MM.1S (cell line): ENCODE data around the gene TM7SF3.

Experiments
- EZH2phosphoT487 ChIP-seq: fragments of 300-600 bp; sonication (generic); IDR thresholded peaks from 2 replicates; pipeline ENCODE4 v1.6.1; 2018; ENCODE audit warnings: antibody characterized with exemption, low read length
- TF ChIP-seq, protein P1 (sequence below): fragments of 300-600 bp; sonication (generic); IDR thresholded peaks from 2 replicates; pipeline ENCODE4 v1.5.1; 2016; ENCODE audit warnings: antibody characterized with exemption, low read length, mixed read lengths

DNA sequence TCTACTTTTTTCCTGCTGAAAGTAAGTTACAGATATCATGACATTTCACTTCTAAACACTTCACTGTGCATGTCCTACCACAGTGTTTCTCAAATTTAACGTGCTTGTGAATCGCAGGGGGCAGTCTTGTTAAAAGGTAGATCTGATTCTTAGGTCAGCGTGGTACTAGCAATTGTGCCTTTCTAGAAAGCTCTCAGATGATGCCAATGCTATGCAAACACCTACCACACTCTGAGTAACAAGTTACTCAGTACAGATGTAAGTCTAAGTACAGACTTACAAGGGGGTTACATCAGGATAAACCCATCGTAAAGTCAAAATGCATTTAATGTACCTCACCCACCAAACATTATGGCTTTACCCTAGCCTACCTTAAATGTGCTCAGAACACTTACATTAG, 22.4 kb downstream of the TM7SF3 start:
- TF ChIP-seq, protein P1, sequence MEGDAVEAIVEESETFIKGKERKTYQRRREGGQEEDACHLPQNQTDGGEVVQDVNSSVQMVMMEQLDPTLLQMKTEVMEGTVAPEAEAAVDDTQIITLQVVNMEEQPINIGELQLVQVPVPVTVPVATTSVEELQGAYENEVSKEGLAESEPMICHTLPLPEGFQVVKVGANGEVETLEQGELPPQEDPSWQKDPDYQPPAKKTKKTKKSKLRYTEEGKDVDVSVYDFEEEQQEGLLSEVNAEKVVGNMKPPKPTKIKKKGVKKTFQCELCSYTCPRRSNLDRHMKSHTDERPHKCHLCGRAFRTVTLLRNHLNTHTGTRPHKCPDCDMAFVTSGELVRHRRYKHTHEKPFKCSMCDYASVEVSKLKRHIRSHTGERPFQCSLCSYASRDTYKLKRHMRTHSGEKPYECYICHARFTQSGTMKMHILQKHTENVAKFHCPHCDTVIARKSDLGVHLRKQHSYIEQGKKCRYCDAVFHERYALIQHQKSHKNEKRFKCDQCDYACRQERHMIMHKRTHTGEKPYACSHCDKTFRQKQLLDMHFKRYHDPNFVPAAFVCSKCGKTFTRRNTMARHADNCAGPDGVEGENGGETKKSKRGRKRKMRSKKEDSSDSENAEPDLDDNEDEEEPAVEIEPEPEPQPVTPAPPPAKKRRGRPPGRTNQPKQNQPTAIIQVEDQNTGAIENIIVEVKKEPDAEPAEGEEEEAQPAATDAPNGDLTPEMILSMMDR = no peak
- TF ChIP-seq EZH2phosphoT487 = no peak
